GF-D8 (cell line): ENCODE data around the gene ADCY7.
A peak's percentile ranks its signal among the peaks of the same experiment; 100 is the strongest.

Source experiments
- DNase-seq: peaks from one replicate; lab custom pipeline; 2025; lab: John Stamatoyannopoulos, UW

The ADCY7 gene

DNA sequence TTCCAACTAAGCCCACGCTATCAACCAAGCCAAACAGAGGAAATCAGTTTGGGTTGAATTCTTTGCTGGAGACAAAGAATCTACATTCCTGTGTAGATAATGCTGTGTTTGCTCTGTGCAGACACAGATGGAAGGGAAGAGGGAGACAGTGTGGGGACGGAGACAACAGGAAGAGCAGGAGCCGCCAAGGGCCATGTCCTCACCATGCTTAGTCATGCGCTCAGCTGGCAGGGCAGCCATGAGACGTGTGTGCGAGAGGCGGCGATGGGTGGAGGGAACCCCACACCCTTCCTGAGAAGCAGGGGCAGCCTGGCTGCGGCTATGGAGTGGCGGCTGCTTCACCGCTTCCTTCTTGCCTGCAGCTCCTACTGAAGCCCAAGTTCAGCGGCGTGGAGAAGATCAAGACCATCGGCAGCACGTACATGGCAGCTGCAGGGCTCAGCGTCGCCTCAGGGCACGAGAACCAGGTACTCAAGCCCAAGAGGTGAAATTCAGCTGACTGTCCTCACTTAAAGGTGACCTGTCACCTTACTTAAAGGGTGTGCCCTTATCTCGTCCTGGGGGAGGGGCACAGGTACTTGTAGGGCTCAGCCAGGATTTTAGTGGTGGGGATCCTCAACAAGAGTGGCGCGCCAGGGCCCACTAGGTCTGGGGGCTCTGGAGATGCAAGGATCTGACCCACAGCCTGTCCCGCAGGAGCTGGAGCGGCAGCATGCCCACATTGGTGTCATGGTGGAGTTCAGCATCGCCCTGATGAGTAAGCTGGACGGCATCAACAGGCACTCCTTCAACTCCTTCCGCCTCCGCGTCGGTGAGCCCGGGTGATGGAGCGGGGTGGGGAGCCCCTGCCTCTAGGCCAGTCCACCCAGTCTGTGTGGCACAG lies 47.5 kb downstream of the ADCY7 start:
- peak; percentile 76 for DNase-seq

DNA sequence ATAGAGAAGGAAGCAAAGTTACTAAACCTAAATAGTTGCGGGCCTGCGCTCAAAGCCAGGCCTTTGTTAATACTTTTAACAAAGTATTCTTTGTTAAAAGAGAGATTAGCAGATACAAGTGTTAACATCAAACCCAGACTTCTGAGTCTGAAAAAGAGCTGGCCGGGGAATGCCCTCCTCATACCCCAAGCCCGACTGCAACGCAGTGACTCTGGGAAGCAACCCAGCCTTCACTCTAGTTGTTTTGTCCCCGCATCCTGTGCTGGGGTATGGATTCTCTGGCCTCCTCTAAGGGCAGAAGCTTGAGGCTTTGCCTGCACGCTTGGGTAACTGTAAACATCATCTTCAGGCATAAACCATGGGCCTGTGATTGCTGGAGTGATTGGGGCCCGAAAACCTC lies 48.3 kb downstream of the ADCY7 start:
- no peak for DNase-seq

GRCh38 chr16:50315346-50315997 lies 49.1 kb downstream of the ADCY7 start:
- no peak for DNase-seq

- no peak for DNase-seq
These were observed 49.9 kb downstream of the ADCY7 start for GRCh38 chr16:50316102-50316847.

GRCh38 chr16:50316848-50317630 lies 50.7 kb downstream of the ADCY7 start:
- no peak for DNase-seq

DNA sequence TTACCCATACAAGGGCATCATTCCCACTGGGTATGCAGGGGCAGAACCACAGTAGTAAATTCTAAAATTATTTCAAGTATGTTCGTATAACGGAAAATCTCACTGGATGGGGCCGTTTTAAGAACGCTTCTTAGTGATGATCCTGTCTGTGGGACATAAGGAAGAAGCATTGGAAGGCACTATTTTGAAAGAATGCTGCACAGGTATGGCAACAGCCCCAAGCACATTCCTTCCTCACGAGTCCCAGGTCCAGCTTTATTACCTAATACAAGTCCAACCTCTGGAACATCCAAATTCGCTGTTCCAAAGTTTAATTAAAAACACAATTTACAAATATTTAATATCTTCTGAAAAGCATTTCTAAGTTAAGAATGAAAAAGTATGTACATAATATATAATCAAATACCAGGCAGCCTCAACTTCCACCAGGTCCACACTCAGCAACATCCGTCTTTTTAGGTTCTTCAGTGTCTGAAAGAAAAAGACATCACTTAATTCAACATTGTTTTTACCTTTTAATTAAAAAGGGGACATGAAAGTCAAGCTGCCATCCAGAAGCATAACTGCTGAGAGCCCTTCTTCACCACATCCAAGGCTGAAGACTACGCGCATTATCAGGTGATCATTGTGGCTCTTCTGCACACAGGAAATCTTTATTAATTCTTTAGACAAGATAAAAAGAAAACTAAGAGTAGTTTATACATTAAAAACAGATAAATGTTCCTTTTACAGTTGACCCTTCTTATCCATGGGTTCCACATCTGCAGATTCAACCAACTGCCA lies 52.6 kb downstream of the ADCY7 start:
- DNase-seq, result no peak

DNA sequence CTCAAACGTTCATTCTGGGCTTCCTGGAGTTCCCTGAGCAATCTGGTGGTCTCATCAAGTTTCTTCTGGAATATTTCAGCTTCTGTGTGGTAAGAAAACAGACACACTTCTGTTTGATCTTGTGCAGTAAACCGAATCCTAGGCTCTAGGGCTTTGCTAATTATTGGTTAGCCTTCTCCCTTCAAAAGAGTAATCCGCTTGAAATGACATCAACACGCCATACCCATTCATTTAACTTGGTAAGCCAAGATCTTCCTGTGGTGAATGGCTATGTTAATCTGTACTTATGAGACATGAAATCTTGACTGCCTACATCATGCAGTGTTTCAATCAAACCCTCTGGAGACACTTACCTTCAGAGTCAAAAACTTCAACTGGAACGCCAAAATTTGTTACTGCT lies 54.0 kb downstream of the ADCY7 start:
- DNase-seq, result no peak

DNA sequence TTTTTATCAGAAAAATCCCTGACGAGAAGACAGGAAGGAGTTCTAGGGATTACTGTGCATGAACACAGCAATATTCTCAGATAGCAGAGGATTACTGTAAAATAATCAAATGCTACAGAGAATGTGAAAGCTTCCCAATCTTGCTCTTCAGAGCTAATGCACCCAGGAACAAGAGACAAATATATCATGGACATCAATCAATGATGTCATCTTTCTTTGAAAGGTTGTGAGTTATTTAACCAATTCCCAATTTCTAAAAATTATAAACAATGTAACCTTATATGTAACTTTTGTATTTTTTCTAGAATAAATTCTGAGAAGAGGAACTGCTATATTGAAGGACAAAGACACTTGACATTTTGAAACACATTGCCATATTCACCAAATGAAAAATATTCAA lies 56.0 kb downstream of the ADCY7 start:
- no peak for DNase-seq

DNA sequence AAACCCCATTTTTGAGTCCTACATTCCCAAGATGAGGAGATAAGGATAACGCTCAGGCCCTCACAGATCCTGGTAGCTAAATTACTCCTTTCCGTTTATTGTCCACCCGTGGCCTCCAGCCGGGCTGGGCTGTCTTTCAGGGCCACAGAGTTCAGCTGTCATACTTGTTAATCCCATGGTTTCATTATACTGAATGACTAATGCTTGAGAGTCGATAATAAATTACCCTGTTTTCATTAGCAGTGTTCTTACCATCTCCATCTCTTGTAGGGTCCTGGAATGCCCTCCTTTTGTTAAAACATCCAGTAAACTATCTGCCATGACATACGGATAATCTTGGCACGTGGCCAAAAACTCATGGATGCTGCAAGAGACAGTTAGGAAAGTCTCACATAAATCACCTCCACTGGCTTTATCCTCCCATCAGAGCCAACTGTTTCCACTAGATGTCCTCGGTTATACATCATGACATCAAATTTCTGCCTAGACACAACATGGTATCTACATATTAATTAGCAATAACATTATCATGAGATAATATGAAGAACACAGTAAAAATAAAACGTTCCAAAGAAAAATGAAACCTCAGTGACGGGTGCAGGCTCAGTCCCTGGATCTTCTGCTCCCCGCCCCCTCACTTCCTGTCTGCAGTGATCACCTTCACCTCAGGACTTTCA lies 57.1 kb downstream of the ADCY7 start:
- DNase-seq, result peak; percentile 3

GRCh38 chr16:50324345-50324744 lies 58.0 kb downstream of the ADCY7 start:
- DNase-seq, result no peak

- no peak for DNase-seq
These were observed 59.9 kb downstream of the ADCY7 start for GRCh38 chr16:50326264-50326663.

GRCh38 chr16:50326835-50327465 lies 60.6 kb downstream of the ADCY7 start:
- DNase-seq, result peak; percentile 1

- DNase-seq, result no peak
These were observed 63.3 kb downstream of the ADCY7 start for GRCh38 chr16:50329446-50330189.

- DNase-seq, result no peak
These were observed 65.2 kb downstream of the ADCY7 start for GRCh38 chr16:50331570-50331969.

- DNase-seq, result no peak
These were observed 66.2 kb downstream of the ADCY7 start for GRCh38 chr16:50332599-50332998.

DNA sequence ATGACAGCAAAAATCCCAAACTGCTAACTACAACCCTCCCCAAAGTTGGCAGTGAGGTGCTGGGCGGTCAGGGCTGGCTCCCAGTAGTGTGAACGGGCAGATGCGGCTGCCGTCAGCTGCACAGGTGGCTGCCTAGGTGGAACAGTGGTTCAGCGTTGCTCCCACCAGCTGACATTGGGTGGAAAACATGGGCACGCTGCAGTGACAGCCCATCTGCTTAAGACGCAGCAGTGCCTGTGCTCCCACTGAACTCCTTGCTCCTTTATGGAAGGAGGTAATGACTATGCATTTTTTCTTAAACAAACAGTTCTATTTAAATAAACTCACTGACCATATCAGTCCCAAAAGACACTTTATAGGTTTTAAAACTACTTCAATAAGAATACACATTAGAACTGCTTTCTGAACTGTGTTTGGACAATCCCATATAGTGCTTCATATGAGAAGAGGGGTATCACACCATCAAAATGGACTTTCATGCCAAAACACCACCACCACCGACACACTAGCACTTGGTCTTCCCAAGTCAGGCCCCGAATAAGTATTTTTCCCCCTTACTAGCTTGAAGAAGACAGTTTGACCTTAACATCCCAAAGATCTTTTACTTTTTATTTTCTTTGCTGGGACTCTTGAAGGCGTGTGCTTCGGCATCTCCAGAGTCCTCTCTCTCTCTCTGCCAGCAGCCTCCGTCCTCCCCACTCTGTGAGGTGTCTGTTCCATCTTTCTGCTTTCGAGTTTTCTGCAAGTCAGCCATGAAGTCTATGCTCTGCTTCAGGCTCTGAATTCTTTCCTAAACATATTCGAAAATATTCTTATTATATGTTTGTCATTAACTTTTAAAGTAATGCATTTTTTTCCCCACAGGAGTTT lies 68.0 kb downstream of the ADCY7 start:
- no peak for DNase-seq

GRCh38 chr16:50335196-50335958 lies 69.0 kb downstream of the ADCY7 start:
- DNase-seq, result no peak

DNA sequence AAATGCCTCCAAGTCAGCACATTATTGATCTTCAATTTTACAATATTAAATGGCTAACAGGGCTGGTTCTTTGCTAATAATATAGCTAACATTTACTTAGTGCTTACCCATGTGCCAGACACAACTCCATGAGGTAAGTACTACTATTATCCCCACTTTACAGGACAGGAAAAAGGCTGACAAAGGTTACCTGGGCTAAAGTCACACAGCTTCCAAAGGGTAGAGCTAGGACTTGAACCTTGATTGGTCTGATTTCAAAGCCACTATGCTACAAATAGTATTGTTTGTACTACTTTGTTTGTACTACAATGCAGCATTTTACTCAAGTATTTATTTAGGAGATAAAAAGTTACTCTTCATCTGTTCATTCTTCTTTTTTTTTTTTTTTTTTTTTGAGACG lies 70.5 kb downstream of the ADCY7 start:
- DNase-seq, result no peak
